ENCODE results near the gene RHOG.

Gene RHOG

GRCh38 chr11:3830088-3830487, 10.7 kb downstream of the RHOG start:
- Histone ChIP-seq H3K4me3 (ENCODE audit: low read depth, low read length) (no peak overlapping the region), H3K27me3 (no peaks in the 10 kb centered on the region), H3K4me1 (no peaks in the 10 kb centered on the region), H3K36me3 (no peaks in the 10 kb centered on the region), H3K9me3 (no peaks in the 10 kb centered on the region)
- DNase-seq = no peak
- TF ChIP-seq CTCF (IDR thresholded peaks at IDR 0.05; ENCODE audit: low read depth, low read length) = no peak

GRCh38 chr11:3827434-3828186, 13.1 kb downstream of the RHOG start:
- no peaks in the 10 kb centered on the region for H3K4me1 ChIP-seq
- H3K4me3 ChIP-seq (ENCODE audit: low read depth, low read length) = no peak overlapping the region
- H3K36me3 ChIP-seq = no peaks in the 10 kb centered on the region
- no peaks in the 10 kb centered on the region for H3K27me3 ChIP-seq
- H3K9me3 ChIP-seq = no peaks in the 10 kb centered on the region
- no peak for DNase-seq
- no peak for TF ChIP-seq CTCF (IDR thresholded peaks at IDR 0.05; ENCODE audit: low read depth, low read length)

GRCh38 chr11:3826721-3827120, 14.0 kb downstream of the RHOG start:
- Histone ChIP-seq H3K9me3 (no peaks in the 10 kb centered on the region), H3K27me3 (no peaks in the 10 kb centered on the region), H3K4me3 (ENCODE audit: low read depth, low read length) (no peak overlapping the region), H3K36me3 (no peaks in the 10 kb centered on the region), H3K4me1 (no peaks in the 10 kb centered on the region)
- no peak for TF ChIP-seq CTCF (IDR thresholded peaks at IDR 0.05; ENCODE audit: low read depth, low read length)
- no peak for DNase-seq

- Histone ChIP-seq H3K9me3 (no peaks in the 10 kb centered on the region), H3K27me3 (no peaks in the 10 kb centered on the region), H3K36me3 (no peaks in the 10 kb centered on the region), H3K4me3 (ENCODE audit: low read depth, low read length) (no peak overlapping the region), H3K4me1 (no peaks in the 10 kb centered on the region)
- DNase-seq = no peak
- no peak for TF ChIP-seq CTCF (IDR thresholded peaks at IDR 0.05; ENCODE audit: low read depth, low read length)
Measured at GRCh38 chr11:3825473-3826154, 15.1 kb downstream of the RHOG start.

GRCh38 chr11:3824714-3825472, 15.9 kb downstream of the RHOG start:
- Histone ChIP-seq H3K36me3 (no peaks in the 10 kb centered on the region), H3K4me1 (no peaks in the 10 kb centered on the region), H3K4me3 (ENCODE audit: low read depth, low read length) (no peak overlapping the region), H3K27me3 (no peaks in the 10 kb centered on the region), H3K9me3 (no peaks in the 10 kb centered on the region)
- DNase-seq = peak; percentile 68
- TF ChIP-seq CTCF (IDR thresholded peaks at IDR 0.05; ENCODE audit: low read depth, low read length) = peak; percentile 73

Data from BE2C (cell line).